ENCODE data around the gene PINK1.

Gene PINK1

DNA sequence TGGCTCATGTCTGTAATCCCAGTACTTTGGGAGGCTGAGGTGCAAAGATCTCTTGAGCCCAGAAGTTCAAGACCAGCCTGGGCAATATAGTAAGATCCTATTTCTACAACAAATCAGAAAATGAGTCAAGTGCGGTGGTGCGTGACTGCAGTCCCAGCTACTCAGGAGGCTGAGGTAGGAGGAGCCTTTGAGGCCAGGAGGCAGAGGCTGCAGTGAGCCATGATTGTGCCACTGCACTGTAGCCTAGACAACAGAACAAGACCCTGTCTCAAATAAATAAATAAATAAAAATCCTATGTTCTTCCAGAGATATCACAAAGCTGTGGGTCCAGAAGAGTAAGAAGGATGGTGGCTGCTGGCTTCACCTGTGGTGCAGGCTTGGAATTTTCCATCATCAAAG is 22.3 kb upstream of the PINK1 start:
- DNase-seq (ENCODE audit: low spot score) = no peak

- DNase-seq (ENCODE audit: low spot score) = no peak
Measured at GRCh38 chr1:20611652-20612051, 21.6 kb upstream of the PINK1 start.

- peak; percentile 66 for DNase-seq (ENCODE audit: low spot score)
Measured at GRCh38 chr1:20612221-20612746, 21.0 kb upstream of the PINK1 start.

GRCh38 chr1:20614131-20614579 is 19.1 kb upstream of the PINK1 start:
- no peak for DNase-seq (ENCODE audit: low spot score)

GRCh38 chr1:20615946-20616846 is 17.1 kb upstream of the PINK1 start:
- no peak for DNase-seq (ENCODE audit: low spot score)

DNA sequence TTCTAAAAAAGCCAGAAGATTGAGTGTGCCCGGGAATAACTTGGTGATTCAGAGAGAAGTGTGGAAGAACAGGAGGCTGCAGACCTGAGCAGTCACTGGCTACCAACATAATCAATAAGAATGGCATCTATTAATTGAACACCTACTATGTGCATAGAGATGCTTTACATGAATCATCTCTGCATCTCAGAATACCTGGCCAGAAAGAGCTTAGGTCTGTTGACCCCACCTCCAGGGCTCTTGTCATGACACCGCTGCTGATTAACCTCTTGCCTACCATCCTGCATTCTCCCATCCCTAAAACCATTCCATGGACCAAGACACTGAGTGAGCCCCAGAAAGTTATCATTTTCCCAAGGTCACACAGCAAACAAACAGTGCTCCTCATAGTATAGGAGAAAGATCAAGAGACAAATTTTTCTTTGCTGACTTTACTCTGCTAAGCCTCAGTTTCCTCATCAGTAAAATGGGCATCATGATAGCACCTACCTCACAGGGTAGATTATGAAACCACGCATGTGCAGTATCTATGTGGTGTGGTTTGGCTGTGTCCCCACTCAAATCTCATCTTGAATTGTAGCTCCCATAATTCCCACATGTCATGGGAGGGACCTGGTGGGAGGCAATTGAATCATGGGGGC is 16.3 kb upstream of the PINK1 start:
- no peak for DNase-seq (ENCODE audit: low spot score)

DNA sequence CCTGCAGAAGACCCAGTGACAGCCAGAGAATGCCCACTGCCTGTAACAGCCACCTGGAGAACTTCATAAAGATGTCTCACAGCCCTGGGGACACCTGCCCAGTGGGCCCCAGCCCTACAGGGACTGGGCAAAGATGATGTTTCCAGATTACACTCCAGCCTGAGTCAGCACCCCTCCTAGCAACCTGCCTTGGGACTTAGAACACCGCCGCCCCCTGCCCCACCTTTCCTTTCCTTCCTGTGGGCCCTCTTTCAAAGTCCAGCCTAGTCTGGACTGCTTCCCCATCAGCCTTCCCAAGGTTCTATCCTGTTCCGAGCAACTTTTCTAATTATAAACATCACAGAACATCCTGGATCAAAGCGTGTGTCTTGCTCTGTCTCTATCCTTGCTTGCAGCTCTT is 14.7 kb upstream of the PINK1 start:
- no peak for DNase-seq (ENCODE audit: low spot score)

DNA sequence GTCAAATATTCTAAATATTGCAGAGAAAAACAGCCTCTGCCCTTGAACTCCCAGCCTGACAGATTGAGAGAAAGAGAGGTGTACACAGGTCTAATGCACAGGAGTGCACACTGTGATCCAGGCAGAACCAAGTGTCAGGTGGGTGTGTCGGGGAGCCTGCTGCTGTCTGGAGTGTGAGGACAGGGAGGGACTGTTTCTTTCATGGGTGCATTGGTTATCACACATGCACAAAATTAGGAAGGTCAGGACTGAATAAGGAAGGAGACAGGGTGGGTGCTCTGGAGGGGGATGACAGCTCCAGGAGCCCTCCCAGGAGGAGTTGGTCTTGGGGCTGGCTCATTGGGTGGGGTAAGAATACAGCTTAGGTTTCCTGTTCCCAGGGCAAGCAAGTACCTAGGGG is 13.3 kb upstream of the PINK1 start:
- no peak for DNase-seq (ENCODE audit: low spot score)

DNA sequence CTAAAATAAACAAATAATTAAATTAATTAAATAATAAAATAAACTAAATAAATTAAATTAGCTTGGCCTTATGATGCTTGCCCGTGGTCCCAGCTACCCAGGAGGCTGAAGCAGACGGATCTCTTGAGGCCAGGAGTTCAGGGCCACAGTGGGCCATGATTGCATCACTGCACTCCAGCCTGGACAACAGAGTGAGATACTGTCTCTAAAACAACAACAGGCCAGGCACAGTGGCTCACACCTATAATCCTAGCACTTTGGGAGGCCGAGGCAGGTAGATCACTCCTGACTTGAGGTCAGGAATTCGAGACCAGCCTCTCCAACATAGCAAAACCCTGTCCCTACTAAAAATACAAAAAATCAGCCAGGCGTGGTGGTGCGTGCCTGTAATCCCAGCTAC is 12.2 kb upstream of the PINK1 start:
- no peak for DNase-seq (ENCODE audit: low spot score)

- DNase-seq (ENCODE audit: low spot score) = no peak
Measured at GRCh38 chr1:20624709-20625108, 8.5 kb upstream of the PINK1 start.

GRCh38 chr1:20625176-20626097 is 7.8 kb upstream of the PINK1 start:
- no peak for DNase-seq (ENCODE audit: low spot score)

- DNase-seq (ENCODE audit: low spot score) = no peak
Measured at GRCh38 chr1:20626098-20626427, 7.2 kb upstream of the PINK1 start.

- no peak for DNase-seq (ENCODE audit: low spot score)
Measured at GRCh38 chr1:20626524-20626923, 6.7 kb upstream of the PINK1 start.

GRCh38 chr1:20630729-20631128 is 2.5 kb upstream of the PINK1 start:
- no peak for DNase-seq (ENCODE audit: low spot score)

- no peak for DNase-seq (ENCODE audit: low spot score)
Measured at GRCh38 chr1:20632386-20632785, 872 bp upstream of the PINK1 start.

DNA sequence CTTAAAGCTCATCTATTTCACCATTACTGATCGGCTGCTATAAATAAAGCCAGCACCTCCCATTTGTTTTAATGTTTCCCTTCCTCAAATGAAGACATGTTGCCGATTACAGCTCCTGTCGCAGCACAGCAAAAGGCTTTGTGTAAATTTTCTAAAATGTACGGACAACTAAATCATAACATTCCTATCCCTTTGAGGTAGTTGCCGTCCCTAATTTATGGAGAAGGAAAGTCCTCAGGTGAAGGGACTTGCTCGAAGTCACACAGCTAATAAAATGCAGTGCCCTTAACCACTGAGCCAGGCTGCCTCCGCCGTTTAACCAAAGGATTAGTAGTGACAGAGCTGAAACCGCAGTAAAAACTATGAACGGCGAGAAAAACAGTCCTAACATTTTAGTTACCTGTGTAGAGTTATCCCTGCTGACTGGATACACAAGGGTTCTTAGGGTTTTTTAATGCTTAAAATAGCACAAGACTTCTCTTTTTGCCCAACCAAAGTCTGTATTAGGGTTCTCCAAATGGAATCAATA is 871 bp downstream of the PINK1 start:
- no peak for DNase-seq (ENCODE audit: low spot score)

GRCh38 chr1:20634594-20635084 is 1.4 kb downstream of the PINK1 start:
- DNase-seq (ENCODE audit: low spot score) = peak; percentile 47

GRCh38 chr1:20636785-20637347 is 3.6 kb downstream of the PINK1 start:
- no peak for DNase-seq (ENCODE audit: low spot score)

GRCh38 chr1:20640183-20640597 is 6.9 kb downstream of the PINK1 start:
- DNase-seq (ENCODE audit: low spot score) = peak; percentile 60

GRCh38 chr1:20641975-20642374 is 8.7 kb downstream of the PINK1 start:
- no peak for DNase-seq (ENCODE audit: low spot score)

GRCh38 chr1:20643080-20643479 is 9.8 kb downstream of the PINK1 start:
- DNase-seq (ENCODE audit: low spot score) = no peak
